GM12878 (cell line): ENCODE measurements around the gene GABRR1. TPM values are rescaled to one million over a fixed set of nuclear protein-coding genes. Genes with fewer than 3 reads are reported as not detected.
"Not testable (repeated sequence)": the region's sequence is repeated elsewhere in the genome, so short reads cannot be mapped to it uniquely, and the experiment has no call there.

Experiments used
- ATAC-seq: fragments of 200-7000 bp; cut with Tn5 transposase; 3 replicates; pipeline ENCODE4 v1.9.1; 2020; ENCODE audit warnings: mild to moderate bottlenecking, moderate library complexity
- BruUV-seq: library from RNA; stranded (reverse); fragments of 400-500 nt; replicated peaks from 2 replicates; lab custom pipeline; 2021; lab: Mats Ljungman, UMichigan
- CTCF ChIA-PET: fragments of 300-600 bp; sonication (Branson Sonifier 250); formaldehyde crosslinking; extraction: SDS; loops from one replicate; lab custom pipeline; 2021; ENCODE audit warnings: inconsistent platforms; lab: Yijun Ruan, JAX
- POLR2A ChIA-PET: fragments of 350-600 bp; formaldehyde crosslinking; extraction: SDS; loops from one replicate; lab custom pipeline; 2021; ENCODE audit warnings: inconsistent platforms; lab: Charles Lee
- RAD21 ChIA-PET: fragments of 300-600 bp; sonication (Branson Sonifier 250); formaldehyde crosslinking; loops from one replicate; lab custom pipeline; 2023; ENCODE audit warnings: antibody characterized with exemption; ENCODE audit not compliant: unreplicated experiment; lab: Charles Lee
- SMC1A ChIA-PET: fragments of 300-600 bp; sonication (Branson Sonifier 250); formaldehyde crosslinking; loops from one replicate; lab custom pipeline; 2023; ENCODE audit not compliant: unreplicated experiment, uncharacterized antibody; lab: Charles Lee
- DNase-seq: peaks from one replicate; pipeline ENCODE4 v3.0.0-alpha.2; 2011; ENCODE audit warnings: low read depth, low spot score
- FAIRE-seq: peaks from 3 replicates; lab custom pipeline; 2011; peaks lifted over from hg19 to GRCh38; lab: Jason Lieb, UNC
- H2AFZ ChIP-seq: 2 replicates; pipeline ENCODE4 v1.6.0; 2011; ENCODE audit warnings: low read depth, low read length, control low read depth; ENCODE audit not compliant: control insufficient read depth
- H3K27ac ChIP-seq: 2 replicates; pipeline ENCODE4 v1.5.1; 2011; ENCODE audit warnings: control low read depth; ENCODE audit not compliant: control insufficient read depth, insufficient read depth
- H3K27me3 ChIP-seq, 2 experiments: replicated peaks in 1 of 2; 2 replicates each; pipeline versions ENCODE4 v1.6.0 to v1.6.1; 2011; ENCODE audit warnings: low read length in 1 of 2; ENCODE audit not compliant: control insufficient read depth in 2 of 2, insufficient read depth in 2 of 2
- H3K36me3 ChIP-seq, 2 experiments: 2 replicates each; pipeline ENCODE4 v1.5.1; 2011; ENCODE audit warnings: low read length in 1 of 2; ENCODE audit not compliant: control insufficient read depth in 2 of 2, insufficient read depth in 2 of 2
- H3K4me1 ChIP-seq: 2 replicates; pipeline ENCODE4 v1.6.1; 2011; ENCODE audit warnings: mild to moderate bottlenecking, low read length, moderate library complexity, mixed read lengths; ENCODE audit not compliant: control insufficient read depth, insufficient read depth
- H3K4me2 ChIP-seq: 2 replicates; pipeline ENCODE4 v1.6.0; 2011; ENCODE audit warnings: control low read depth; ENCODE audit not compliant: control insufficient read depth, insufficient read depth
- H3K4me3 ChIP-seq: fragments of 200-600 bp; sonication (generic); 2 replicates; pipeline ENCODE4 v1.5.1; 2016
- H3K79me2 ChIP-seq: 2 replicates; pipeline ENCODE4 v1.6.0; 2011; ENCODE audit warnings: low read length; ENCODE audit not compliant: control insufficient read depth, insufficient read depth
- H3K9ac ChIP-seq: 2 replicates; pipeline ENCODE4 v1.8.0; 2011; ENCODE audit warnings: low read length, control low read depth, mixed read lengths; ENCODE audit not compliant: control insufficient read depth, insufficient read depth
- H3K9me3 ChIP-seq: replicated peaks from 3 replicates; pipeline ENCODE4 v1.5.1; 2011; ENCODE audit warnings: mild to moderate bottlenecking, low read length; ENCODE audit not compliant: control insufficient read depth, insufficient read depth
- H4K20me1 ChIP-seq: 2 replicates; pipeline ENCODE4 v1.6.0; 2011; ENCODE audit not compliant: control insufficient read depth, insufficient read depth
- RAD51 ChIP-seq: fragments of 450-650 bp; IDR thresholded peaks from 2 replicates; pipeline ENCODE4 v1.6.1; 2016; ENCODE audit warnings: moderate library complexity, mild to moderate bottlenecking, inconsistent platforms
- WGBS: methylation state at CpG from one replicate; pipeline ENCODE4 v1.1.6; 2016; ENCODE audit warnings: low lambda C conversion rate; ENCODE audit not compliant: insufficient replicate concordance, insufficient coverage; ENCODE audit errors: missing lambda C conversion rate; 5-methylcytosine and 5-hydroxymethylcytosine counted together
- in situ Hi-C: fragments of 300-500 bp; cut with MboI; formaldehyde crosslinking; loops from 9 replicates; pipeline ENCODE4 v1.14.3; 2018; ENCODE audit warnings: mixed read lengths
- intact Hi-C: fragments of 100-400 bp; cut with micrococcal nuclease; formaldehyde crosslinking; loops from one replicate; pipeline ENCODE4 v1.14.2; 2022; ENCODE audit not compliant: unreplicated experiment
- polyA plus RNA-seq, 11 experiments: library from polyadenylated mRNA; depleted of rRNA in 4 of 11; unstranded in 6 of 11; stranded (reverse) in 5 of 11; fragments of >200 nt; fragmentation: Nextera tagmentation in 4 of 11; fragmentation: Illumina TruSeq in 1 of 11; extraction: Ambion mirVana in 4 of 11; extraction: Trizol in 1 of 11; gene quantifications; 1 replicate in 1 of 11; 2 replicates in 10 of 11; pipeline versions ENCODE4 v1.2.1 to v1.2.3, GENCODE V29; 2011 to 2016; ENCODE audit warnings: inconsistent platforms in 2 of 11, missing spikeins in 2 of 11, low read depth in 1 of 11
- total RNA-seq, 4 experiments: library from RNA; depleted of rRNA in 3 of 4; stranded (reverse); fragments of >200 nt in 3 of 4; fragmentation: Illumina TruSeq in 1 of 4; extraction: Trizol in 1 of 4; gene quantifications; 2 replicates each; pipeline versions ENCODE4 v1.2.1 to v1.2.3, GENCODE V29; 2013 to 2021
- TF ChIP-seq, protein P1 (sequence below): fragments of 450-650 bp; IDR thresholded peaks from 2 replicates; pipeline ENCODE4 v1.6.1; 2016; ENCODE audit warnings: mild to moderate bottlenecking

The GABRR1 gene
- total and polyA plus RNA-seq, 10 of the 15 experiments (the other 5 are each of a cell fraction or from before 2014, with no cell fraction given), result not detected

DNA sequence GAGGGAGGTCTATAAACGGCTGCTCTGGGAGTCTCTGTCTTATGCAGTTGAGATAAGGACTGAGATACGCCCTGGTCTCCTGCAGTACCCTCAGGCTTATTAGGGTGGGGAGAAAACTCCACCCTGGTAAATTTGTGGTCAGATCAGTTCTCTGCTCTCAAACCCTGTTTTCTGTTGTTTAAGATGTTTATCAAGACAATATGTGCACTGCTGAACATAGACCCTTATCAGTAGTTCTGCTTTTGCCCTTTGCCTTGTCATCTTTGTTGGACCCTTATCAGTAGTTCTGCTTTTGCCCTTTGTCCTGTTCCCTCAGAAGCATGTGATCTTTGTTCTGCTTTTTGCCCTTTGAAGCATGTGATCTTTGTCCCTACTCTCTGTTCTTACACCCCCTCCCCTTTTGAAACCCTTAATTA is 88.9 kb downstream of the GABRR1 start:
- WGBS, result 47% methylated on average over 2 of the region's 2 CpGs
- BruUV-seq, H3K4me1 ChIP-seq, H3K4me2 ChIP-seq, H3K79me2 ChIP-seq, H3K27me3 ChIP-seq, intact Hi-C loops, H3K27ac ChIP-seq, H3K36me3 ChIP-seq, H3K9me3 ChIP-seq, H3K4me3 ChIP-seq, H4K20me1 ChIP-seq, ATAC-seq, RAD21 ChIA-PET, FAIRE-seq, DNase-seq, H3K9ac ChIP-seq, H2AFZ ChIP-seq, in situ Hi-C loops, POLR2A ChIA-PET: not testable (repeated sequence)
- CTCF ChIA-PET, result interaction anchor here (0.7 to 1.4 kb wide), 2 partner anchors 42 to 304 kb away, joined by 3 read pairs; no protein-coding TSS in a partner anchor
- TF ChIP-seq RAD51, result peak; percentile 39; the same call in 1 of the 2 replicates
- TF ChIP-seq, protein P1, sequence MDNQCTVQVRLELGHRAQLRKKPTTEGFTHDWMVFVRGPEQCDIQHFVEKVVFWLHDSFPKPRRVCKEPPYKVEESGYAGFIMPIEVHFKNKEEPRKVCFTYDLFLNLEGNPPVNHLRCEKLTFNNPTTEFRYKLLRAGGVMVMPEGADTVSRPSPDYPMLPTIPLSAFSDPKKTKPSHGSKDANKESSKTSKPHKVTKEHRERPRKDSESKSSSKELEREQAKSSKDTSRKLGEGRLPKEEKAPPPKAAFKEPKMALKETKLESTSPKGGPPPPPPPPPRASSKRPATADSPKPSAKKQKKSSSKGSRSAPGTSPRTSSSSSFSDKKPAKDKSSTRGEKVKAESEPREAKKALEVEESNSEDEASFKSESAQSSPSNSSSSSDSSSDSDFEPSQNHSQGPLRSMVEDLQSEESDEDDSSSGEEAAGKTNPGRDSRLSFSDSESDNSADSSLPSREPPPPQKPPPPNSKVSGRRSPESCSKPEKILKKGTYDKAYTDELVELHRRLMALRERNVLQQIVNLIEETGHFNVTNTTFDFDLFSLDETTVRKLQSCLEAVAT, result peak; percentile 64
- SMC1A ChIA-PET, result interaction anchor here (0.6 kb wide), 1 partner anchor 24 kb away, joined by 3 read pairs; no protein-coding TSS in a partner anchor

Other genes starting within 250 kb of the GABRR1 start
- 32.0 and 33.1 TPM in 2 replicates for gene PNRC1, start 136.6 kb downstream of the GABRR1 start, total RNA-seq (2014; rRNA removed)
- 42.9 and 43.3 TPM in 2 replicates for gene PNRC1, start 136.6 kb downstream of the GABRR1 start, total RNA-seq (2014; rRNA removed; fragmentation: Illumina TruSeq; extraction: Trizol)
- gene PNRC1, start 136.6 kb downstream of the GABRR1 start, total RNA-seq (2021), result 66.0 and 70.8 TPM in 2 replicates
- gene PNRC1, start 136.6 kb downstream of the GABRR1 start, polyA plus RNA-seq (2011; rRNA removed), result 34.3 and 50.5 TPM in 2 replicates
- gene PNRC1, start 136.6 kb downstream of the GABRR1 start, polyA plus RNA-seq (2014; fragmentation: Illumina TruSeq; extraction: Trizol), result 30.4 and 40.7 TPM in 2 replicates
- gene PNRC1, start 136.6 kb downstream of the GABRR1 start, polyA plus RNA-seq (2014; fragmentation: Nextera tagmentation; extraction: Ambion mirVana), result 1 to 10 TPM; 7.6 to 9.5 TPM
- 14.7 and 15.7 TPM in 2 replicates for gene PNRC1, start 136.6 kb downstream of the GABRR1 start, polyA plus RNA-seq (2014; rRNA removed)
- 10 to 100 TPM; 46.7 to 47.5 TPM for gene PNRC1, start 136.6 kb downstream of the GABRR1 start, polyA plus RNA-seq (2016; fragmentation: Nextera tagmentation; extraction: Ambion mirVana)
- gene SRSF12, start 99.3 kb downstream of the GABRR1 start, total RNA-seq (2014; rRNA removed), result not detected in 2 replicates
- not detected in 2 replicates for gene SRSF12, start 99.3 kb downstream of the GABRR1 start, total RNA-seq (2014; rRNA removed; fragmentation: Illumina TruSeq; extraction: Trizol)
- gene SRSF12, start 99.3 kb downstream of the GABRR1 start, total RNA-seq (2021), result not detected in 2 replicates
- gene SRSF12, start 99.3 kb downstream of the GABRR1 start, polyA plus RNA-seq (2011; rRNA removed), result 0.03 TPM in 1 of 2 replicates, not detected in the other
- gene SRSF12, start 99.3 kb downstream of the GABRR1 start, polyA plus RNA-seq (2014; fragmentation: Illumina TruSeq; extraction: Trizol), result 0.03 TPM in 1 of 2 replicates, not detected in the other
- not detected for gene SRSF12, start 99.3 kb downstream of the GABRR1 start, polyA plus RNA-seq (2014; fragmentation: Nextera tagmentation; extraction: Ambion mirVana)
- not detected in 2 replicates for gene SRSF12, start 99.3 kb downstream of the GABRR1 start, polyA plus RNA-seq (2014; rRNA removed)
- under 1 TPM in 1 of 2 experiments, not detected in 1; 0.23 TPM for gene SRSF12, start 99.3 kb downstream of the GABRR1 start, polyA plus RNA-seq (2016; fragmentation: Nextera tagmentation; extraction: Ambion mirVana)
- 23.6 and 27.2 TPM in 2 replicates for gene PM20D2, start 71.3 kb downstream of the GABRR1 start, total RNA-seq (2014; rRNA removed)
- 17.3 and 18.0 TPM in 2 replicates for gene PM20D2, start 71.3 kb downstream of the GABRR1 start, total RNA-seq (2014; rRNA removed; fragmentation: Illumina TruSeq; extraction: Trizol)
- 14.2 and 14.9 TPM in 2 replicates for gene PM20D2, start 71.3 kb downstream of the GABRR1 start, total RNA-seq (2021)
- 18.6 and 31.4 TPM in 2 replicates for gene PM20D2, start 71.3 kb downstream of the GABRR1 start, polyA plus RNA-seq (2011; rRNA removed)
- gene PM20D2, start 71.3 kb downstream of the GABRR1 start, polyA plus RNA-seq (2014; fragmentation: Illumina TruSeq; extraction: Trizol), result 18.2 and 23.2 TPM in 2 replicates
- gene PM20D2, start 71.3 kb downstream of the GABRR1 start, polyA plus RNA-seq (2014; fragmentation: Nextera tagmentation; extraction: Ambion mirVana), result 1 to 10 TPM; 7.8 to 8.3 TPM
- gene PM20D2, start 71.3 kb downstream of the GABRR1 start, polyA plus RNA-seq (2014; rRNA removed), result 14.3 and 16.1 TPM in 2 replicates
- gene PM20D2, start 71.3 kb downstream of the GABRR1 start, polyA plus RNA-seq (2016; fragmentation: Nextera tagmentation; extraction: Ambion mirVana), result 10 to 100 TPM; 14.9 to 15.3 TPM
- gene GABRR2, start 97.9 kb upstream of the GABRR1 start, total RNA-seq (2014; rRNA removed), result 0.23 and 0.33 TPM in 2 replicates
- 0.31 and 0.32 TPM in 2 replicates for gene GABRR2, start 97.9 kb upstream of the GABRR1 start, total RNA-seq (2014; rRNA removed; fragmentation: Illumina TruSeq; extraction: Trizol)
- gene GABRR2, start 97.9 kb upstream of the GABRR1 start, total RNA-seq (2021), result 0.35 and 0.54 TPM in 2 replicates
- gene GABRR2, start 97.9 kb upstream of the GABRR1 start, polyA plus RNA-seq (2011; rRNA removed), result 0.27 and 0.34 TPM in 2 replicates
- gene GABRR2, start 97.9 kb upstream of the GABRR1 start, polyA plus RNA-seq (2014; fragmentation: Illumina TruSeq; extraction: Trizol), result 0.59 and 0.72 TPM in 2 replicates
- not detected for gene GABRR2, start 97.9 kb upstream of the GABRR1 start, polyA plus RNA-seq (2014; fragmentation: Nextera tagmentation; extraction: Ambion mirVana)
- gene GABRR2, start 97.9 kb upstream of the GABRR1 start, polyA plus RNA-seq (2014; rRNA removed), result 0.33 and 0.62 TPM in 2 replicates
- gene GABRR2, start 97.9 kb upstream of the GABRR1 start, polyA plus RNA-seq (2016; fragmentation: Nextera tagmentation; extraction: Ambion mirVana), result under 1 TPM; 0.16 to 0.19 TPM
- gene UBE2J1, start 135.4 kb upstream of the GABRR1 start, total RNA-seq (2014; rRNA removed), result 90.6 and 96.0 TPM in 2 replicates
- 110 and 114 TPM in 2 replicates for gene UBE2J1, start 135.4 kb upstream of the GABRR1 start, total RNA-seq (2014; rRNA removed; fragmentation: Illumina TruSeq; extraction: Trizol)
- gene UBE2J1, start 135.4 kb upstream of the GABRR1 start, total RNA-seq (2021), result 84.3 and 85.9 TPM in 2 replicates
- gene UBE2J1, start 135.4 kb upstream of the GABRR1 start, polyA plus RNA-seq (2011; rRNA removed), result 89.5 and 129 TPM in 2 replicates
- gene UBE2J1, start 135.4 kb upstream of the GABRR1 start, polyA plus RNA-seq (2014; fragmentation: Illumina TruSeq; extraction: Trizol), result 120 and 151 TPM in 2 replicates
- 10 to 100 TPM; 48.7 to 69.1 TPM for gene UBE2J1, start 135.4 kb upstream of the GABRR1 start, polyA plus RNA-seq (2014; fragmentation: Nextera tagmentation; extraction: Ambion mirVana)
- gene UBE2J1, start 135.4 kb upstream of the GABRR1 start, polyA plus RNA-seq (2014; rRNA removed), result 68.5 and 76.8 TPM in 2 replicates
- 100 to 1,000 TPM; 129 to 131 TPM for gene UBE2J1, start 135.4 kb upstream of the GABRR1 start, polyA plus RNA-seq (2016; fragmentation: Nextera tagmentation; extraction: Ambion mirVana)
- 8.2 and 8.9 TPM in 2 replicates for gene RRAGD, start 194.9 kb upstream of the GABRR1 start, total RNA-seq (2014; rRNA removed)
- gene RRAGD, start 194.9 kb upstream of the GABRR1 start, total RNA-seq (2014; rRNA removed; fragmentation: Illumina TruSeq; extraction: Trizol), result 12.9 and 13.6 TPM in 2 replicates
- gene RRAGD, start 194.9 kb upstream of the GABRR1 start, total RNA-seq (2021), result 15.6 and 16.5 TPM in 2 replicates
- 17.4 and 25.5 TPM in 2 replicates for gene RRAGD, start 194.9 kb upstream of the GABRR1 start, polyA plus RNA-seq (2011; rRNA removed)
- 9.8 and 15.3 TPM in 2 replicates for gene RRAGD, start 194.9 kb upstream of the GABRR1 start, polyA plus RNA-seq (2014; fragmentation: Illumina TruSeq; extraction: Trizol)
- 1 to 10 TPM; 4.6 to 4.8 TPM for gene RRAGD, start 194.9 kb upstream of the GABRR1 start, polyA plus RNA-seq (2014; fragmentation: Nextera tagmentation; extraction: Ambion mirVana)
- gene RRAGD, start 194.9 kb upstream of the GABRR1 start, polyA plus RNA-seq (2014; rRNA removed), result 6.3 and 8.1 TPM in 2 replicates
- 1 to 10 TPM; 5.6 to 8.7 TPM for gene RRAGD, start 194.9 kb upstream of the GABRR1 start, polyA plus RNA-seq (2016; fragmentation: Nextera tagmentation; extraction: Ambion mirVana)
- gene ANKRD6, start 215.8 kb upstream of the GABRR1 start, total RNA-seq (2014; rRNA removed), result 0.33 and 0.90 TPM in 2 replicates
- 0.36 and 0.74 TPM in 2 replicates for gene ANKRD6, start 215.8 kb upstream of the GABRR1 start, total RNA-seq (2014; rRNA removed; fragmentation: Illumina TruSeq; extraction: Trizol)
- gene ANKRD6, start 215.8 kb upstream of the GABRR1 start, total RNA-seq (2021), result 0.72 and 0.93 TPM in 2 replicates
- gene ANKRD6, start 215.8 kb upstream of the GABRR1 start, polyA plus RNA-seq (2011; rRNA removed), result 0.41 and 0.48 TPM in 2 replicates
- gene ANKRD6, start 215.8 kb upstream of the GABRR1 start, polyA plus RNA-seq (2014; fragmentation: Illumina TruSeq; extraction: Trizol), result 0.26 and 0.97 TPM in 2 replicates
- under 1 TPM; 0.03 to 0.09 TPM for gene ANKRD6, start 215.8 kb upstream of the GABRR1 start, polyA plus RNA-seq (2014; fragmentation: Nextera tagmentation; extraction: Ambion mirVana)
- gene ANKRD6, start 215.8 kb upstream of the GABRR1 start, polyA plus RNA-seq (2014; rRNA removed), result 0.34 and 0.42 TPM in 2 replicates
- gene ANKRD6, start 215.8 kb upstream of the GABRR1 start, polyA plus RNA-seq (2016; fragmentation: Nextera tagmentation; extraction: Ambion mirVana), result under 1 TPM; 0.24 to 0.60 TPM